ENCODE data around the gene RUNX1.

DNA sequence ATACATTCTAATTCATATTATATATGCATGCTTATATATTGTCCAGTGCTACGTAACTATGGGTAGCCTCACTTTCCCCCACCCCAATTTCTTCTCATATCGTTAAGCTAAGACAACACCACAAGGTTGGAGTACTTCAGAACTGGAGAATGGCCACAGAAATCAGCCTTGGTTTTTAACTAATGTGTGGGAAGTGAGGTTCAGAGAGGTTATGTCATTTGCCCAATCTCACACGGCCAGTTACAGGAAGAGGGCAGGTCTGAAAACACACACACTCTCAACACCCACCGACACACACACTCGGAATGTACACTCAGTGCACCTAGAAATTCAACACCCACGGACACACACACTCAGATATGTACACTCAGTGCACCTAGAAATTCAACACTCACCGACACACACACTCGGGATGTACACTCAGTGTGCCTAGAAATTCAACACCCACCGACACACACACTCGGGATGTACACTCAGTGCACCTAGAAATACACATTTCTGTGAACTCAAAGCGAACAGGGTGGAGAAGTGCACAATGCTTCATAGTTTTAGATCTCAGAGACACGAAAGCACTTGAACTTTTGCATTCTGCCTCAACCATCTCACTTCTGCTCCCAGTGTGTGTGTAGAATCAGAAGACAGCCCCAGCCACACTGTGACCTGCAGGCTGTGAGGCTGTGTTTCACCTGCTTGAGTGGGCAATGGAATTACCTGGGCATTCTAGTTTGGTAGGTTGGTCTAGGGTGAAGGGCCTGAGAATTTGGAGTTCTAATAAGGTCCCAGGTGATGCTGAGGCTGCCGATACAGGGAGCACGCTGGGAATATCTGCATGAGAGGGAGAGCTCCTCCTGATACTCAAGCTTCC is 209.9 kb downstream of the RUNX1 start:
- TF ChIP-seq, protein P1, sequence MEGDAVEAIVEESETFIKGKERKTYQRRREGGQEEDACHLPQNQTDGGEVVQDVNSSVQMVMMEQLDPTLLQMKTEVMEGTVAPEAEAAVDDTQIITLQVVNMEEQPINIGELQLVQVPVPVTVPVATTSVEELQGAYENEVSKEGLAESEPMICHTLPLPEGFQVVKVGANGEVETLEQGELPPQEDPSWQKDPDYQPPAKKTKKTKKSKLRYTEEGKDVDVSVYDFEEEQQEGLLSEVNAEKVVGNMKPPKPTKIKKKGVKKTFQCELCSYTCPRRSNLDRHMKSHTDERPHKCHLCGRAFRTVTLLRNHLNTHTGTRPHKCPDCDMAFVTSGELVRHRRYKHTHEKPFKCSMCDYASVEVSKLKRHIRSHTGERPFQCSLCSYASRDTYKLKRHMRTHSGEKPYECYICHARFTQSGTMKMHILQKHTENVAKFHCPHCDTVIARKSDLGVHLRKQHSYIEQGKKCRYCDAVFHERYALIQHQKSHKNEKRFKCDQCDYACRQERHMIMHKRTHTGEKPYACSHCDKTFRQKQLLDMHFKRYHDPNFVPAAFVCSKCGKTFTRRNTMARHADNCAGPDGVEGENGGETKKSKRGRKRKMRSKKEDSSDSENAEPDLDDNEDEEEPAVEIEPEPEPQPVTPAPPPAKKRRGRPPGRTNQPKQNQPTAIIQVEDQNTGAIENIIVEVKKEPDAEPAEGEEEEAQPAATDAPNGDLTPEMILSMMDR (conservative IDR thresholded peaks at IDR 0.05; ENCODE audit: low read depth, low read length), result no peak
- no peak for TF ChIP-seq EZH2 (IDR thresholded peaks at IDR 0.05; ENCODE audit: borderline replicate concordance, low read depth, low read length, poor library complexity, severe bottlenecking)

Data from A673 (cell line).